ENCODE measurements around the gene BBS1.

DNA sequence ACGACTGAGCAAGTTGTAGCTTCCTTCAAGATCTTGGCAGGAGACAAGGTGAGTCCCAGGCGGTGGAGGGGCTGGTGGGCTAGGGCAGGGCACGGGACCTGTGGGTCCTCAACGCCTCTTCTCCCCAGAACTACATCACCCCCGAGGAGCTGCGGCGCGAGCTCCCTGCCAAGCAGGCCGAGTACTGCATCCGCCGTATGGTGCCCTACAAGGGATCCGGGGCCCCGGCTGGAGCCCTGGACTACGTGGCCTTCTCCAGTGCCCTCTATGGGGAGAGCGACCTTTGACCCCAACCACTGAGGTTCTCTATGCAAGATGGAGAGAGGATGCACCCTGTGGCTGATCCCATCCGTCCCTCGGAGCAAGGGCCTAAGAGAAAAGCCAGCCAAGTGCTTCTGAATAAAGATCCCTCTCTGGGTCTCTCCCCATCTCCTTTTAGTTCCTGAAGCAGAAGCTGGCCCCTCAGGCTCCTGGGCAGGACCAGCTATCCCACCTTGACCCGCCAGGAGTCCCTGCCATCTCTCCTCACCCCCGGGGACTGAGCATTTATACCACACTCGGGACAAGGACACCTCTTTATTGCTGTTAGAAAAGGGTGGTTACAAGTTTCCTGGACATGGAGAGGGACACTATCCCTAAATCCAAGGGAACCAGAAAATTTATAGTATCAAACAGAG lies 52.6 kb downstream of the BBS1 start:
- TF ChIP-seq CTCF (conservative IDR thresholded peaks at IDR 0.05 in 1 of 2, IDR thresholded peaks at IDR 0.05 in 1 of 2; ENCODE audit: extremely low read depth in 1 of 2, insufficient read depth in 1 of 2, low read depth in 1 of 2, low read length in 2 of 2) (no peak), EZH2 (IDR thresholded peaks at IDR 0.05; ENCODE audit: borderline replicate concordance, low read length) (no peak)

Data from mammary epithelial cell (primary cell).